ENCODE data around the gene CLK3.
"Not testable (repeated sequence)": the region's sequence is repeated elsewhere in the genome, so short reads cannot be mapped to it uniquely, and the experiment has no call there.

The CLK3 gene

GRCh38 chr15:74646480-74646879 lies 30.8 kb downstream of the CLK3 start:
- no peak for DNase-seq

GRCh38 chr15:74648051-74648842 lies 32.6 kb downstream of the CLK3 start:
- DNase-seq: no peak

- DNase-seq: no peak
Observed at GRCh38 chr15:74651242-74651741, 35.7 kb downstream of the CLK3 start.

GRCh38 chr15:74653426-74654102 lies 37.9 kb downstream of the CLK3 start:
- DNase-seq: no peak

GRCh38 chr15:74655424-74655823 lies 39.8 kb downstream of the CLK3 start:
- DNase-seq: no peak

GRCh38 chr15:74656935-74657535 lies 41.4 kb downstream of the CLK3 start:
- DNase-seq: no peak

- no peak for DNase-seq
Observed at GRCh38 chr15:74657846-74658245, 42.2 kb downstream of the CLK3 start.

- not testable (repeated sequence) for DNase-seq
Observed at GRCh38 chr15:74661280-74661679, 45.6 kb downstream of the CLK3 start.

GRCh38 chr15:74662064-74662860 lies 46.6 kb downstream of the CLK3 start:
- no peak for DNase-seq

GRCh38 chr15:74663303-74664027 lies 47.8 kb downstream of the CLK3 start:
- DNase-seq: no peak

GRCh38 chr15:74664028-74664616 lies 48.5 kb downstream of the CLK3 start:
- DNase-seq: no peak

GRCh38 chr15:74664670-74665069 lies 49.0 kb downstream of the CLK3 start:
- DNase-seq: no peak

GRCh38 chr15:74667975-74668374 lies 52.3 kb downstream of the CLK3 start:
- no peak for DNase-seq

- no peak for DNase-seq
Observed at GRCh38 chr15:74669627-74670026, 54.0 kb downstream of the CLK3 start.

GRCh38 chr15:74674161-74674560 lies 58.5 kb downstream of the CLK3 start:
- DNase-seq: no peak

- no peak for DNase-seq
Observed at GRCh38 chr15:74676801-74677200, 61.2 kb downstream of the CLK3 start.
